DOHH2 (cell line): ENCODE results near the gene OPTC.

Experiments
- EZH2phosphoT487 ChIP-seq: fragments of 200-600 bp; sonication (generic); IDR thresholded peaks from 2 replicates; pipeline ENCODE4 v1.6.1; 2017; ENCODE audit warnings: borderline replicate concordance, mild to moderate bottlenecking, antibody characterized with exemption, low read length, moderate library complexity, mixed read lengths
- TF ChIP-seq, protein P1 (sequence below): fragments of 200-600 bp; sonication (generic); IDR thresholded peaks from one replicate; pipeline ENCODE4 v1.5.1; 2014; ENCODE audit warnings: antibody characterized with exemption, mild to moderate bottlenecking, low read depth, low read length; ENCODE audit not compliant: poor library complexity, severe bottlenecking

DNA sequence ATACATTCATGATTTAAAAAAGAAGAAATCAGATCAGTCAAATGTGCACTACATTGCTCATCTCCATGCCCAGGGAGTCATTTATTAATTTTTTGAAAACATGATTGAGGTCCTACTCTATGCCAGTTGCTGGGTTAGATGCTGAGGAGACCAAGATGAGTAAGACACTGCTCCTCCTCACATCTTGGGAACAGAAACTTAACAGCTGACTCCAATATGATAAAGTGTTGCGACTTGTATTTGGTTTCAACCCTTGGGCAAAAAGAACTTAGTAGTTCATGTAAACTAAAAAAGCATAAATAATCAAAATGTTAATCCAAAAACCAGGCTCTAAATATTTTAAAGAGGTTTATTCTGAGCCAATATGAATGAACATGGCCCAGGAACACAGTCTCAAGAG is 56.9 kb downstream of the OPTC start:
- TF ChIP-seq, protein P1, sequence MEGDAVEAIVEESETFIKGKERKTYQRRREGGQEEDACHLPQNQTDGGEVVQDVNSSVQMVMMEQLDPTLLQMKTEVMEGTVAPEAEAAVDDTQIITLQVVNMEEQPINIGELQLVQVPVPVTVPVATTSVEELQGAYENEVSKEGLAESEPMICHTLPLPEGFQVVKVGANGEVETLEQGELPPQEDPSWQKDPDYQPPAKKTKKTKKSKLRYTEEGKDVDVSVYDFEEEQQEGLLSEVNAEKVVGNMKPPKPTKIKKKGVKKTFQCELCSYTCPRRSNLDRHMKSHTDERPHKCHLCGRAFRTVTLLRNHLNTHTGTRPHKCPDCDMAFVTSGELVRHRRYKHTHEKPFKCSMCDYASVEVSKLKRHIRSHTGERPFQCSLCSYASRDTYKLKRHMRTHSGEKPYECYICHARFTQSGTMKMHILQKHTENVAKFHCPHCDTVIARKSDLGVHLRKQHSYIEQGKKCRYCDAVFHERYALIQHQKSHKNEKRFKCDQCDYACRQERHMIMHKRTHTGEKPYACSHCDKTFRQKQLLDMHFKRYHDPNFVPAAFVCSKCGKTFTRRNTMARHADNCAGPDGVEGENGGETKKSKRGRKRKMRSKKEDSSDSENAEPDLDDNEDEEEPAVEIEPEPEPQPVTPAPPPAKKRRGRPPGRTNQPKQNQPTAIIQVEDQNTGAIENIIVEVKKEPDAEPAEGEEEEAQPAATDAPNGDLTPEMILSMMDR: no peak
- no peak for TF ChIP-seq EZH2phosphoT487
